H9 (cell line): Measurements from ENCODE around the gene CCDC60. TPM values are rescaled to one million over a fixed set of nuclear protein-coding genes. Genes with fewer than 3 reads are reported as not detected.

Experiments
- DNase-seq: peaks from one replicate; pipeline ENCODE4 v3.0.0-alpha.2; 2017
- H2AFZ ChIP-seq: one replicate; pipeline ENCODE4 v1.6.1; 2013; ENCODE audit warnings: mild to moderate bottlenecking, low read length, control low read depth, moderate library complexity
- H2AK5ac ChIP-seq: 2 replicates; pipeline ENCODE4 v1.6.1; 2013; ENCODE audit warnings: low read length, control low read depth, mixed read lengths; ENCODE audit not compliant: insufficient read length
- H2BK120ac ChIP-seq: one replicate; pipeline ENCODE4 v1.6.1; 2013; ENCODE audit warnings: low read depth, mild to moderate bottlenecking, low read length, control low read depth, inconsistent platforms; ENCODE audit not compliant: poor library complexity, severe bottlenecking
- H2BK12ac ChIP-seq: 2 replicates; pipeline ENCODE4 v1.6.1; 2013; ENCODE audit warnings: low read length, control low read depth, mixed read lengths, low read depth; ENCODE audit not compliant: insufficient read length
- H2BK15ac ChIP-seq: 2 replicates; pipeline ENCODE4 v1.6.1; 2013; ENCODE audit warnings: low read depth, low read length, control low read depth
- H2BK20ac ChIP-seq: one replicate; pipeline ENCODE4 v1.6.1; 2013; ENCODE audit warnings: low read depth, mild to moderate bottlenecking, low read length, control low read depth, inconsistent platforms; ENCODE audit not compliant: poor library complexity, severe bottlenecking
- H2BK5ac ChIP-seq: 2 replicates; pipeline ENCODE4 v1.6.1; 2013; ENCODE audit warnings: low read length, control low read depth, mixed read lengths; ENCODE audit not compliant: insufficient read length
- H3K14ac ChIP-seq: 2 replicates; pipeline ENCODE4 v1.6.1; 2013; ENCODE audit warnings: low read length, control low read depth; ENCODE audit not compliant: insufficient read depth
- H3K18ac ChIP-seq: 2 replicates; pipeline ENCODE4 v1.6.1; 2013; ENCODE audit warnings: low read depth, mild to moderate bottlenecking, mixed read lengths, low read length, control low read depth; ENCODE audit not compliant: insufficient read length
- H3K23ac ChIP-seq: 2 replicates; pipeline ENCODE4 v1.6.1; 2013; ENCODE audit warnings: low read length, control low read depth, mixed read lengths, low read depth; ENCODE audit not compliant: insufficient read length
- H3K23me2 ChIP-seq: 2 replicates; pipeline ENCODE4 v1.6.1; 2013; ENCODE audit warnings: low read depth, mild to moderate bottlenecking, mixed read lengths, low read length, control low read depth; ENCODE audit not compliant: insufficient read length, poor library complexity, severe bottlenecking
- H3K27ac ChIP-seq: 2 replicates; pipeline ENCODE4 v1.5.1; 2013; ENCODE audit warnings: low read length, control low read depth, mixed read lengths, low read depth; ENCODE audit not compliant: insufficient read length
- H3K27me3 ChIP-seq: 2 replicates; pipeline ENCODE4 v1.6.1; 2013; ENCODE audit warnings: low read length, control low read depth, inconsistent platforms; ENCODE audit not compliant: insufficient read depth
- H3K4ac ChIP-seq: 2 replicates; pipeline ENCODE4 v1.6.1; 2013; ENCODE audit warnings: low read depth, mild to moderate bottlenecking, control low read depth, inconsistent platforms, low read length, moderate library complexity
- H3K4me1 ChIP-seq: 2 replicates; pipeline ENCODE4 v1.6.1; 2013; ENCODE audit warnings: low read length, control low read depth, inconsistent platforms; ENCODE audit not compliant: insufficient read depth
- H3K4me2 ChIP-seq: 2 replicates; pipeline ENCODE4 v1.6.1; 2013; ENCODE audit warnings: low read length, control low read depth, mixed read lengths; ENCODE audit not compliant: insufficient read length, insufficient read depth
- H3K56ac ChIP-seq: 2 replicates; pipeline ENCODE4 v1.6.1; 2013; ENCODE audit warnings: low read depth, mild to moderate bottlenecking, mixed read lengths, low read length, control low read depth; ENCODE audit not compliant: insufficient read length
- H3K79me1 ChIP-seq: 2 replicates; pipeline ENCODE4 v1.6.1; 2013; ENCODE audit warnings: low read depth, mild to moderate bottlenecking, moderate library complexity, low read length, control low read depth, inconsistent platforms; ENCODE audit not compliant: insufficient read depth, poor library complexity, severe bottlenecking
- H3K79me2 ChIP-seq: 2 replicates; pipeline ENCODE4 v1.6.1; 2013; ENCODE audit warnings: low read length, control low read depth, inconsistent platforms; ENCODE audit not compliant: insufficient read depth
- H3K9ac ChIP-seq: 2 replicates; pipeline ENCODE4 v1.6.1; 2013; ENCODE audit warnings: low read length, control low read depth, mixed read lengths; ENCODE audit not compliant: insufficient read length; ENCODE audit errors: extremely low read depth
- H3K9me3 ChIP-seq: one replicate; pipeline ENCODE4 v1.6.1; 2013; ENCODE audit warnings: low read depth, low read length, inconsistent platforms; ENCODE audit not compliant: control insufficient read depth
- H3T11ph ChIP-seq: one replicate; pipeline ENCODE4 v1.6.1; 2013; ENCODE audit warnings: mild to moderate bottlenecking, low read length, control low read depth, inconsistent platforms
- H4K20me1 ChIP-seq: one replicate; pipeline ENCODE4 v1.6.1; 2013; ENCODE audit not compliant: control insufficient read depth, insufficient read length, insufficient read depth
- H4K5ac ChIP-seq: 2 replicates; pipeline ENCODE4 v1.6.1; 2013; ENCODE audit warnings: low read depth, mild to moderate bottlenecking, mixed read lengths, low read length, control low read depth; ENCODE audit not compliant: insufficient read length
- H4K8ac ChIP-seq: replicated peaks from 2 replicates; pipeline ENCODE4 v1.6.1; 2013; ENCODE audit warnings: low read length, control low read depth, mixed read lengths, low read depth; ENCODE audit not compliant: insufficient read length
- H4K91ac ChIP-seq: 2 replicates; pipeline ENCODE4 v1.6.1; 2013; ENCODE audit warnings: low read depth, mild to moderate bottlenecking, moderate library complexity, mixed read lengths, low read length, control low read depth; ENCODE audit not compliant: insufficient read length
- H3K27ac Mint-ChIP-seq, 3 experiments: 2 replicates in 2 of 3; 3 replicates in 1 of 3; pipeline ENCODE4 v1.8.0; 2020 to 2021; ENCODE audit warnings: mixed read lengths in 3 of 3, mild to moderate bottlenecking in 1 of 3, moderate library complexity in 1 of 3
- H3K27me3 Mint-ChIP-seq: 2 replicates; pipeline ENCODE4 v1.8.0; 2021; ENCODE audit warnings: low read depth, mild to moderate bottlenecking, moderate library complexity, mixed read lengths
- H3K36me3 Mint-ChIP-seq, 3 experiments: 2 replicates in 2 of 3; 3 replicates in 1 of 3; pipeline ENCODE4 v1.8.0; 2020 to 2021; ENCODE audit warnings: low read depth in 3 of 3, mixed read lengths in 3 of 3; ENCODE audit not compliant: insufficient read depth in 1 of 3
- H3K4me1 Mint-ChIP-seq, 2 experiments: 2 replicates each; pipeline ENCODE4 v1.8.0; 2020; ENCODE audit warnings: mixed read lengths in 2 of 2
- H3K4me3 Mint-ChIP-seq, 2 experiments: 2 replicates in 1 of 2; 3 replicates in 1 of 2; pipeline ENCODE4 v1.8.0; 2020 to 2021; ENCODE audit warnings: mild to moderate bottlenecking in 2 of 2, mixed read lengths in 2 of 2, moderate library complexity in 1 of 2
- H3K9me3 Mint-ChIP-seq, 2 experiments: 2 replicates in 1 of 2; 3 replicates in 1 of 2; pipeline ENCODE4 v1.8.0; 2020; ENCODE audit warnings: mild to moderate bottlenecking in 2 of 2, mixed read lengths in 2 of 2, moderate library complexity in 1 of 2
- CTCF ChIP-seq: fragments of 200-600 bp; sonication (generic); conservative IDR thresholded peaks from 3 replicates; pipeline ENCODE4 v1.8.0; 2021; ENCODE audit warnings: antibody characterized with exemption, mild to moderate bottlenecking
- WGBS: extraction: QIAGEN DNeasy Blood & Tissue Kit; methylation state at CpG from one replicate; pipeline ENCODE4 v1.1.7; 2013; ENCODE audit warnings: missing lambda C conversion rate, low lambda C conversion rate, mixed read lengths; ENCODE audit not compliant: insufficient read length; ENCODE audit errors: extremely low coverage; 5-methylcytosine and 5-hydroxymethylcytosine counted together
- total RNA-seq: library from RNA; stranded (reverse); gene quantifications from 2 replicates; pipeline ENCODE4 v1.2.1, GENCODE V29; 2021

The CCDC60 gene
- total RNA-seq, 1 experiment from 2014 or later = 0.44 TPM

- Histone ChIP-seq H3K4ac (no peak overlapping the region), H2BK20ac (no peak overlapping the region), H3K9ac (no peak overlapping the region), H3K9me3 (peaks cover 4% of the 10 kb centered on the region), H3T11ph (no peak overlapping the region), H3K23me2 (no peaks in the 10 kb centered on the region), H2BK5ac (no peak overlapping the region), H3K4me2 (no peak overlapping the region), H3K56ac (no peak overlapping the region), H2BK120ac (no peak overlapping the region), H3K14ac (no peak overlapping the region), H4K20me1 (no peaks in the 10 kb centered on the region), H3K79me1 (no peaks in the 10 kb centered on the region), H3K23ac (no peak overlapping the region), H4K5ac (no peak overlapping the region), H3K79me2 (no peaks in the 10 kb centered on the region), H3K27me3 (no peaks in the 10 kb centered on the region; the same call in 1 of the 2 replicates), H2AK5ac (no peak overlapping the region), H3K4me1 (no peaks in the 10 kb centered on the region), H2BK12ac (no peak overlapping the region), H3K18ac (no peak overlapping the region), H4K8ac (no peak overlapping the region), H3K27ac (no peak overlapping the region), H2AFZ (no peak overlapping the region), H4K91ac (no peak overlapping the region), H2BK15ac (no peak overlapping the region)
- Mint-ChIP-seq H3K9me3 (peaks cover 22 to 24% of the 10 kb centered on the region in 2 experiments), H3K36me3 (peaks cover 3 to 23% (median 14%) of the 10 kb centered on the region in 3 experiments), H3K4me1 (no peaks in the 10 kb centered on the region), H3K4me3 (no peak overlapping the region), H3K27me3 (peaks cover 11% of the 10 kb centered on the region; the same call in 1 of the 2 replicates), H3K27ac (no peak overlapping the region)
- WGBS = no CpG with 5 or more reads among the region's 24 CpGs
- DNase-seq = no peak
- no peak for TF ChIP-seq CTCF
These were observed 63.7 kb downstream of the CCDC60 start for GRCh38 chr12:119398190-119398589.
